ENCODE data around the gene ASF1B.

Gene ASF1B

GRCh38 chr19:14081797-14082674, 54.4 kb downstream of the ASF1B start:
- DNase-seq: no peak

DNA sequence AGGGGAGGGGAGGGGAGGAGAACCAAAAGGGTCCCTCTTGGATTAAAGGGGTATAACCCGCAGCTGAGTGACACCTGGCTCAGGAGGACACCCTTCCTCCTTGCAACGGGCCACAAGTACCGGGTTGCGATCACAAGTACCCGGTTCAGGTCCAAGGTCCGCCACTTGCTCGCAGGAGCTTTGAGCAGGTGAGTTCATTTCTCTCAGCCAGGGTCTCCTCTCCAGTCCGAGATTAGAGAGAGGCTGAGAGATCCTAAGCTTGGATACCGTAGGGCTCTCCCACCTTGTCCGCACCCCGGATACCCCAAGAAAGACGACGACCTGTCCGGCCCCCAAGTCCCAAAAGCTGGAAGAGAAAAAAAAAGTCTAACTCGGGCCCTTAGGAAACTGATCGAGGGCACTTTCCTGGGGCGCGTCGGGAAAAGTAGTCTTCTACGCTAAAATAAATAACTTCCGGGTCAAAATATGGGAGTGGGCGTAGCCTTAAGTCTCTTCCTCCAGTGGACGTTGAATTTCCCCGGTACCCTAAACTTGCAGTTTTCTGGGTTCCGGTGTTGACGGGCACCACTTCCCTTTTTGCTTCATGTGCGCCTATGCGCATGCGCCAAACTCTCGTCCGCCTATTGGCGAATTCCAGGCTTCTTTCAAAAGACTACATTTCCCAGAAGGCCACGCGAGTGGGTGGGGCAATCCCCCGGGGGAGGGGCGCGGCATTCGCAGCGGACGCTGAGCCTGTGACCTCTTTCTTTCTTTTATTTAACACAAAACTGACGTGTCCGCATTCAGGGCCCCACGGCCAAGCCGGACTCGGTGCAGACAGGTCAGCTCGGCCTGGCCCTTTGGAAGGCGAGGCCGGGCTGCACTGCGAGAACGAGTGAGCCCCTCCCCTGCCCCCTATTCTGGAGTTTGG, 55.2 kb downstream of the ASF1B start:
- peak; percentile 98 to 99 (median 98) for DNase-seq

- DNase-seq: no peak
These were observed 58.0 kb downstream of the ASF1B start for GRCh38 chr19:14078411-14078810.

DNA sequence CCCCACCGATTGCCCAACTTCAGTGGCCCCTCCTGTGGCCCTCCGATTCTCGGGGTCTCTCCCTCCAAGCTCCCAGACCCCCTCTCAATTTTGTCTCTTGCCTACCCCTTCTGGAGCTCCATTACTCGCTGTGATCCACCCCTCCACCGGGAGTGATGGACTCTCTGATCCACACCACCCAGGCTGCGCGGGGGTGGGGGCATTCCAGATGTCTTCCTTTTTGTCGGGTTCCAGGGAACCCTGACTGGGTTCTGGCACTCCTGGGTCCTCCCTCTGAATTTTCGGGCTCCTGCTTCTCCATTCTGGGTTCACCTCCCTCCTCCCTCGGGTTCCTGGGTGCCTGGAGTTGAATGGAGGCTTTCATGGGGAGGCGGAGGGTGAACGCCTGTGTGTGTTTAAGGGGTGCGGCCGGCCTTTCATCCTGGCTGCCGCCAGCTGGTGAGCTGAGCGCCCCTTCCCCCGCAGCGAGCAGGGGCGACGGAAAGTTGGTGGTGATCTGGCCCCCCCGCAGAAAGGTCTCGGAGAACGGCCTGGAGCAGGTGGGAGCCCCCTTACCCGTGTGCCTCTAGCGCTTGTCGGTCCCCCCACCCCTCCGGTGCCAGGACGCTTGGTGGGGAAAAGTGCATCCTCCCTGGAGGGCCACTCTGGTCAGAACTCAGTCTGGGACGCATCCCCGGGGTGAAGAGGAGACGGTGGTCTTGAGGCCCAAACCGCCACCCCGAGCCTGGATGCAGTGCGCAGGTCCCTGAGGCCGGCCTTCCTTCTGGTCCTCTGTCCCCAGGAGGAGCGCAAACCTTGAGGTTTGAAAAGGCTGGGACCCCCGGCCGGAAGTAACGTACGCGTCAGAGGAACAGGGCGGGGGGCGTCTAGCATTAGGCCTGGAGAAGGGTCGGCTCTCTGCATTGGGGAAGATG, 62.2 kb downstream of the ASF1B start:
- no peak for DNase-seq

DNA sequence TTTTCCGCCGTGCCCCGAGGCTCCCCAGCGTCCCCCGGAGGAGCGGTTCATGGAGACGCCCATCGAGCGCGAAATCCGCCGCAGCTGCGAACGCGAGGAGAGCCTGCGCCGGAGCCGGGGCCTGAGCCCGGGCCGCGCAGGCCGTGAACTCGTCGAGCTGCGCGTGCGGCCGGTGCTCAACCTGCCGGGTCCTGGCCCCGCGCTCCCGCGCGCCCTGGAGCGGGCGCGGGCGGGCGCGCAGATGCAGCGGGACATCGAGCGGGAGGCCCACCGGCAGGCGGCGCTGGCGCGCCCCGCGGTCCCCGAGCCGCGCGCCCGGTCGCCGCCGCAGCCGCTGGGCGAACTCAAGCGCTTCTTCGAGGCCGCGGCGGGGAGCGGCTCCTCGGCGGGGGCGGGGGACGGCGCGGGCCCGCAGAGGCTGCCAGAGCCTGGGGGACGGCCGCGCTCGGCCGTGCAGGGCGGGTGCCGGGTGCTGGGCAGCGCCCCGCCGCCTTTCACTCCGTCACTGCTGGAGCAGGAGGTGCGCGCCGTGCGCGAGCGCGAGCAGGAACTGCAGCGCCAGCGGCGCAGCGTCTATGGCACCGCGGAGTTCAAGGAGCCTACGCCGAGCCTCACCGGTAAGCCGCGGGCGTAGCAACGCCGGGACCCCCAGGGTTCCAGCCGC, 63.0 kb downstream of the ASF1B start:
- DNase-seq: peak; percentile 52 to 77 (median 68)

- DNase-seq: peak in 1 of 4 experiments; percentile 22
These were observed 63.7 kb downstream of the ASF1B start, which contains the start of gene MISP3 for GRCh38 chr19:14072535-14073260. Gene MISP3 (plus strand): TSS chr19:14072786. CDS start chr19:14073310, 524 bp downstream.

DNA sequence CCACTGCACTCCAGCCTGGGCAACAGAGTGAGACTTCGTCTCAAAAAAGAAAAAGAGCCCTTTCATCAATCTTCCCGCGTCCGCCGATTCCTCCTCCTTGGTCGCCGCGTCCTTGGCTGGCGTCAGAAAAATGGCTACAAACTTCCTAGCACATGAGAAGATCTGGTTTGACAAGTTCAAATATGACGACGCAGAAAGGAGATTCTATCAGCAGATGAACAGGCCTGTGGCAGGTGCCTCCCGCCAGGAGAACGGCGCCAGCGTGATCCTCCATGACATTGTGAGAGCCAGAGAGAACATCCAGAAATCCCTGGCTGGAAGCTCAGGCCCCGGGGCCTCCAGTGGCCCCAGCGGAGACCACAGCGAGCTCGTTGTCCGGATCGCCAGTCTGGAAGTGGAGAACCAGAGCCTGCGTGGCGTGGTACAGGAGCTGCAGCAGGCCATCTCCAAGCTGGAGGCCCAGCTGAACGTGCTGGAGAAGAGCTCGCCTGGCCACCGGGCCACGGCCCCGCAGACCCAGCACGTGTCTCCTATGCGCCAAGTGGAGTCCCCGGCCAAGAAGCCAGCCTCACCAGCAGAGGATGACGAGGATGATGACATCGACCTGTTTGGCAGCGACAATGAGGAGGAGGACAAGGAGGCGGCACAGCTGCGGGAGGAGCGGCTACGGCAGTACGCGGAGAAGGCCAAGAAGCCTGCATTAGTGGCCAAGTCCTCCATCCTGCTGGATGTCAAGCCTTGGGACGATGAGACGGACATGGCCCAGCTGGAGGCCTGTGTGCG, 65.9 kb downstream of the ASF1B start:
- no peak for DNase-seq

Measured in activated naive CD4-positive, alpha-beta T cell (primary cell).